ENCODE data around the gene AMBP.

The AMBP gene

GRCh38 chr9:114115654-114116125 is 37.6 kb upstream of the AMBP start:
- in situ Hi-C loops (cut with HindIII; ENCODE audit: low pct_ligation_motif_present, low pct_unique_long_range_greater_than_20kb, low sequenced_read_pairs), result no loop called here
- DNase-seq, result no peak

GRCh38 chr9:114114364-114114763 is 36.3 kb upstream of the AMBP start:
- no peak for DNase-seq
- in situ Hi-C loops (cut with HindIII; ENCODE audit: low pct_ligation_motif_present, low pct_unique_long_range_greater_than_20kb, low sequenced_read_pairs), result no loop called here

- in situ Hi-C loops (cut with HindIII; ENCODE audit: low pct_ligation_motif_present, low pct_unique_long_range_greater_than_20kb, low sequenced_read_pairs), result no loop called here
- DNase-seq, result no peak
Observed at GRCh38 chr9:114112778-114113584, 34.9 kb upstream of the AMBP start.

- DNase-seq, result no peak
- in situ Hi-C loops (cut with HindIII; ENCODE audit: low pct_ligation_motif_present, low pct_unique_long_range_greater_than_20kb, low sequenced_read_pairs), result no loop called here
Observed at GRCh38 chr9:114112325-114112724, 34.2 kb upstream of the AMBP start.

GRCh38 chr9:114110180-114110579 is 32.1 kb upstream of the AMBP start:
- in situ Hi-C loops (cut with HindIII; ENCODE audit: low pct_ligation_motif_present, low pct_unique_long_range_greater_than_20kb, low sequenced_read_pairs), result no loop called here
- DNase-seq, result peak; percentile 83

GRCh38 chr9:114109124-114109523 is 31.0 kb upstream of the AMBP start:
- no peak for DNase-seq
- in situ Hi-C loops (cut with HindIII; ENCODE audit: low pct_ligation_motif_present, low pct_unique_long_range_greater_than_20kb, low sequenced_read_pairs), result no loop called here

- DNase-seq, result peak; percentile 79
- in situ Hi-C loops (cut with HindIII; ENCODE audit: low pct_ligation_motif_present, low pct_unique_long_range_greater_than_20kb, low sequenced_read_pairs), result no loop called here
Observed at GRCh38 chr9:114108016-114108833, 30.1 kb upstream of the AMBP start.

- in situ Hi-C loops (cut with HindIII; ENCODE audit: low pct_ligation_motif_present, low pct_unique_long_range_greater_than_20kb, low sequenced_read_pairs), result no loop called here
- no peak for DNase-seq
Observed at GRCh38 chr9:114107286-114108001, 29.3 kb upstream of the AMBP start.

GRCh38 chr9:114105236-114105635 is 27.1 kb upstream of the AMBP start:
- in situ Hi-C loops (cut with HindIII; ENCODE audit: low pct_ligation_motif_present, low pct_unique_long_range_greater_than_20kb, low sequenced_read_pairs), result no loop called here
- no peak for DNase-seq

GRCh38 chr9:114102484-114102883 is 24.4 kb upstream of the AMBP start:
- in situ Hi-C loops (cut with HindIII; ENCODE audit: low pct_ligation_motif_present, low pct_unique_long_range_greater_than_20kb, low sequenced_read_pairs), result no loop called here
- DNase-seq, result peak; percentile 27

- peak; percentile 56 for DNase-seq
- in situ Hi-C loops (cut with HindIII; ENCODE audit: low pct_ligation_motif_present, low pct_unique_long_range_greater_than_20kb, low sequenced_read_pairs), result no loop called here
Observed at GRCh38 chr9:114100536-114100935, 22.4 kb upstream of the AMBP start.

GRCh38 chr9:114099669-114100270 is 21.7 kb upstream of the AMBP start:
- peak; percentile 43 for DNase-seq
- in situ Hi-C loops (cut with HindIII; ENCODE audit: low pct_ligation_motif_present, low pct_unique_long_range_greater_than_20kb, low sequenced_read_pairs), result loop anchor here (25.0 kb wide), 1 partner anchor 188 kb away; no protein-coding TSS in a partner anchor

GRCh38 chr9:114098936-114099668 is 21.0 kb upstream of the AMBP start, which contains the start of gene KIF12:
Gene KIF12 (minus strand): TSS chr9:114099292. CDS start chr9:114099276, 16 bp downstream.
- DNase-seq, result peak; percentile 93
- in situ Hi-C loops (cut with HindIII; ENCODE audit: low pct_ligation_motif_present, low pct_unique_long_range_greater_than_20kb, low sequenced_read_pairs), result loop anchor here (25.0 kb wide), 1 partner anchor 188 kb away; no protein-coding TSS in a partner anchor

- peak; percentile 82 for DNase-seq
- in situ Hi-C loops (cut with HindIII; ENCODE audit: low pct_ligation_motif_present, low pct_unique_long_range_greater_than_20kb, low sequenced_read_pairs), result loop anchor here (25.0 kb wide), 1 partner anchor 189 kb away; no protein-coding TSS in a partner anchor
Observed at GRCh38 chr9:114098021-114098935, 20.2 kb upstream of the AMBP start.

- DNase-seq, result no peak
- in situ Hi-C loops (cut with HindIII; ENCODE audit: low pct_ligation_motif_present, low pct_unique_long_range_greater_than_20kb, low sequenced_read_pairs), result loop anchor here (25.0 kb wide), 1 partner anchor 190 kb away; no protein-coding TSS in a partner anchor
Observed at GRCh38 chr9:114097613-114098020, 19.5 kb upstream of the AMBP start.

- DNase-seq, result no peak
- in situ Hi-C loops (cut with HindIII; ENCODE audit: low pct_ligation_motif_present, low pct_unique_long_range_greater_than_20kb, low sequenced_read_pairs), result loop anchor here (25.0 kb wide), 1 partner anchor 190 kb away; no protein-coding TSS in a partner anchor
Observed at GRCh38 chr9:114096866-114097612, 18.9 kb upstream of the AMBP start.
